Endothelial cell of umbilical vein (primary cell): ENCODE results near the gene CFAP99.
"Not testable (repeated sequence)": the region's sequence is repeated elsewhere in the genome, so short reads cannot be mapped to it uniquely, and the experiment has no call there.

Experiments
- EZH2 ChIP-seq: IDR thresholded peaks from 2 replicates; pipeline ENCODE4 v1.6.1; 2012; ENCODE audit warnings: borderline replicate concordance, low read depth, mild to moderate bottlenecking, moderate library complexity, low read length, inconsistent platforms; ENCODE audit not compliant: severe bottlenecking
- JUN ChIP-seq: IDR thresholded peaks from 2 replicates; pipeline ENCODE4 v1.6.1; 2011; ENCODE audit warnings: borderline replicate concordance, low read depth; ENCODE audit not compliant: insufficient read length, insufficient read depth
- MYC ChIP-seq: IDR thresholded peaks from one replicate; pipeline ENCODE4 v1.6.1; 2011; ENCODE audit warnings: mild to moderate bottlenecking, low read depth, low read length
- POLR2A ChIP-seq: IDR thresholded peaks from 2 replicates; pipeline ENCODE4 v1.6.1; 2012; ENCODE audit warnings: low read depth, mild to moderate bottlenecking, control low read depth, low read length
- POLR2AphosphoS5 ChIP-seq: IDR thresholded peaks from 2 replicates; pipeline ENCODE4 v1.6.1; 2012; ENCODE audit warnings: low read depth, mild to moderate bottlenecking, control low read depth, low read length, moderate library complexity; ENCODE audit not compliant: insufficient read depth
- TF ChIP-seq, protein P1 (sequence below), 2 donors: IDR thresholded peaks; 1 replicate in 1 of 2; 2 replicates in 1 of 2; pipeline ENCODE4 v1.5.1; 2011; ENCODE audit warnings: low read length in 2 of 2, mild to moderate bottlenecking in 2 of 2, moderate library complexity in 2 of 2, control low read depth in 1 of 2, inconsistent platforms in 1 of 2, low read depth in 1 of 2; ENCODE audit not compliant: insufficient read depth in 1 of 2; ENCODE audit errors: extremely low read depth in 1 of 2
- TF ChIP-seq, protein P2 (sequence below): IDR thresholded peaks from 2 replicates; pipeline ENCODE4 v1.6.1; 2011; ENCODE audit not compliant: insufficient read depth, insufficient read length

DNA sequence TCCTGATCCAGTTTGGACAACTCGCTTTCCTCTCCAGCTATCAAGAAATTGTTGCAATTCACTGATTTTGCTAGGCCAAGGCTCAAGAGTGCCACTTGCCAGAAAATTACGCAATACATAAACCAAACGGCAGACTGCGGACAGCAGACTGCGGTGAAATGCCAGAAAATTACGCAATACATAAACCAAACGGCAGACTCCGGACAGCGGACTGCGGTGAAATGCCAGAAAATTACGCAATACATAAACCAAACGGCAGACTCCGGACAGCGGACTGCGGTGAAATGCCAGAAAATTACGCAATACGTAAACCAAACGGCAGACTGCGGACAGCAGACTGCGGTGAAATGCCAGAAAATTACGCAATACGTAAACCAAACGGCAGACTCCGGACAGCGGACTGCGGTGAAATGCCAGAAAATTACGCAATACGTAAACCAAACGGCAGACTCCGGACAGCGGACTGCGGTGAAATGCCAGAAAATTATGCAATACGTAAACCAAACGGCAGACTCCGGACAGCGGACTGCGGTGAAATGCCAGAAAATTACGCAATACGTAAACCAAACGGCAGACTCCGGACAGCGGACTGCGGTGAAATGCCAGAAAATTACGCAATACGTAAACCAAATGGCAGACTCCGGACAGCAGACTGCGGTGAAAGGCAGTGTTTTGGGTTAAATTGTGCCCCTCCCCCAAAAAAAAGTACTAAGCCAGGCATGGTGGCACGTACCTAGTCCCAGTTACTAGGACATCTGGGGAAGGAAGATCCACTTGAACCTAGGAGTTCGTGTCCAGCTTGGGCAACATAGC, 11.4 kb downstream of the CFAP99 start:
- TF ChIP-seq MYC, EZH2, POLR2A, JUN, POLR2AphosphoS5: not testable (repeated sequence)
- TF ChIP-seq, protein P1, sequence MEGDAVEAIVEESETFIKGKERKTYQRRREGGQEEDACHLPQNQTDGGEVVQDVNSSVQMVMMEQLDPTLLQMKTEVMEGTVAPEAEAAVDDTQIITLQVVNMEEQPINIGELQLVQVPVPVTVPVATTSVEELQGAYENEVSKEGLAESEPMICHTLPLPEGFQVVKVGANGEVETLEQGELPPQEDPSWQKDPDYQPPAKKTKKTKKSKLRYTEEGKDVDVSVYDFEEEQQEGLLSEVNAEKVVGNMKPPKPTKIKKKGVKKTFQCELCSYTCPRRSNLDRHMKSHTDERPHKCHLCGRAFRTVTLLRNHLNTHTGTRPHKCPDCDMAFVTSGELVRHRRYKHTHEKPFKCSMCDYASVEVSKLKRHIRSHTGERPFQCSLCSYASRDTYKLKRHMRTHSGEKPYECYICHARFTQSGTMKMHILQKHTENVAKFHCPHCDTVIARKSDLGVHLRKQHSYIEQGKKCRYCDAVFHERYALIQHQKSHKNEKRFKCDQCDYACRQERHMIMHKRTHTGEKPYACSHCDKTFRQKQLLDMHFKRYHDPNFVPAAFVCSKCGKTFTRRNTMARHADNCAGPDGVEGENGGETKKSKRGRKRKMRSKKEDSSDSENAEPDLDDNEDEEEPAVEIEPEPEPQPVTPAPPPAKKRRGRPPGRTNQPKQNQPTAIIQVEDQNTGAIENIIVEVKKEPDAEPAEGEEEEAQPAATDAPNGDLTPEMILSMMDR (IDR thresholded peaks at IDR 0.05; ENCODE audit: extremely low read depth in 1 of 2, insufficient read depth in 1 of 2, low read depth in 1 of 2, low read length in 2 of 2): not testable (repeated sequence)
- TF ChIP-seq, protein P2, sequence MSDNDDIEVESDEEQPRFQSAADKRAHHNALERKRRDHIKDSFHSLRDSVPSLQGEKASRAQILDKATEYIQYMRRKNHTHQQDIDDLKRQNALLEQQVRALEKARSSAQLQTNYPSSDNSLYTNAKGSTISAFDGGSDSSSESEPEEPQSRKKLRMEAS: not testable (repeated sequence)
